ENCODE measurements around the gene DRD2.

DNA sequence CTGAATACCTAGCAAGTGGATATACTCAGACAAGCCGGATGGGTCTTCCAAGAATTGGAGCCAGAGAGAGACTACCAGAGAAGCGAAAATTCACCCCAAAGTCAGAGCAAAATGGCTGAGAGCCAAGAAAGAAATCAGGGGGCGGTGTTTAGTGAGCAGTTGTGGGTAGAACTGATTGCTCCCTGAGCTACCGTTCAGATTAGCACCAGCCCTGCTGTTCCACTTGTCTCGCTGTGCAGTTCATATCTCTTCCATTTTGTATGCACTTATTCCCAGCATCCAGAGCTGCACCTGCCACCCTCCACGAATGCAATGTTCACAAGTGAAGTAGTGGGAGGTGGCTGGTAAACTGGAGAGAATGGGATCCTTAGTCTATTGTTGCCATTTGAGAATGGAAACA, 25.5 kb downstream of the DRD2 start:
- TF ChIP-seq EP300 (IDR thresholded peaks at IDR 0.05; ENCODE audit: borderline replicate concordance) (no peak), RAD21 (IDR thresholded peaks at IDR 0.05; ENCODE audit: low read depth) (no peak), CREB1 (IDR thresholded peaks at IDR 0.05; ENCODE audit: low read depth) (no peak), MAX (IDR thresholded peaks at IDR 0.05) (no peak), YY1 (IDR thresholded peaks at IDR 0.05; ENCODE audit: low read depth) (no peak), TEAD4 (IDR thresholded peaks at IDR 0.05) (no peak)

Measured in Ishikawa (cell line).